ENCODE results near the gene C17orf67. TPM values are rescaled to one million over a fixed set of nuclear protein-coding genes. Genes with fewer than 3 reads are reported as not detected.
A peak's percentile ranks its signal among the peaks of the same experiment; 100 is the strongest.

The C17orf67 gene
- polyA plus RNA-seq, 2 of the 4 experiments (the other 2 are of a cell fraction), result 1.8 to 2.6 TPM

DNA sequence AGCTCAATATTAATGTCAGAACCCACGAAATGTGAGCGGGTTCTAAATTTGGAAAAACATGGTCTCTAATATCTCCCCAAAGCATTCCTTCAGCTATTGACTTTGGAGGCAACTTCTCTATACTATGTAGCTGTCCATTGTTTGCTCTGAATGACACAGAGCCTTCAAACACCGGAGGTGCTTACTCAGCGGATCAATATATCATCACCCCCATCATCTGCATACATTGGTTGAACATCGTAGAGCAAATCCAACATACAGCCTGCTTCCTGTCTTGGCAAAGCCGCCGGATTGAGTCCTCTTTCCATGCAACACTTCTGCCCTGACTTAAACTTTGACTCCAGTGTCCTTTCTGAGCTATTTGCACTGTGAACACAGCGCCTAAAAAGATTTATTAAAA, 61.3 kb downstream of the C17orf67 start:
- ATAC-seq (no peak), FAIRE-seq (no peak), DNase-seq (ENCODE audit: low read depth in 1 of 2, low spot score in 1 of 2) (no peak)
- Histone ChIP-seq H3K4me1 (no peaks in the 10 kb centered on the region), H3K27ac (no peak overlapping the region), H3K4me2 (no peak overlapping the region), H3K4me3 (no peak overlapping the region), H3K9me3 (no peaks in the 10 kb centered on the region)
- ChIA-PET POLR2A (no interaction called here), CTCF (interaction anchor here (1.8 to 3.5 kb wide), 4 partner anchors 8 to 180 kb away, joined by 6 to 40 read pairs (median 11); partner anchors contain the start of gene NOG)
- TF ChIP-seq RCOR1 (IDR thresholded peaks at IDR 0.05; ENCODE audit: low read depth, low read length) (no peak), RARB (CRISPR knock-in tag; IDR thresholded peaks at IDR 0.05) (no peak), MAZ (IDR thresholded peaks at IDR 0.05; ENCODE audit: borderline replicate concordance, low read depth, low read length) (no peak), MYC (IDR thresholded peaks at IDR 0.05; ENCODE audit: borderline replicate concordance, low read length) (no peak), JUNB (IDR thresholded peaks at IDR 0.05) (no peak), MAFK (IDR thresholded peaks at IDR 0.05; ENCODE audit: partially characterized antibody) (peak; percentile 14), EHF (CRISPR knock-in tag; IDR thresholded peaks at IDR 0.05) (no peak), ZSCAN20 (CRISPR knock-in tag; IDR thresholded peaks at IDR 0.05) (no peak)
- TF ChIP-seq, protein P1, sequence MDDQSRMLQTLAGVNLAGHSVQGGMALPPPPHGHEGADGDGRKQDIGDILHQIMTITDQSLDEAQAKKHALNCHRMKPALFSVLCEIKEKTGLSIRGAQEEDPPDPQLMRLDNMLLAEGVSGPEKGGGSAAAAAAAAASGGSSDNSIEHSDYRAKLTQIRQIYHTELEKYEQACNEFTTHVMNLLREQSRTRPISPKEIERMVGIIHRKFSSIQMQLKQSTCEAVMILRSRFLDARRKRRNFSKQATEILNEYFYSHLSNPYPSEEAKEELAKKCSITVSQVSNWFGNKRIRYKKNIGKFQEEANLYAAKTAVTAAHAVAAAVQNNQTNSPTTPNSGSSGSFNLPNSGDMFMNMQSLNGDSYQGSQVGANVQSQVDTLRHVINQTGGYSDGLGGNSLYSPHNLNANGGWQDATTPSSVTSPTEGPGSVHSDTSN (IDR thresholded peaks at IDR 0.05), result no peak
- 41% methylated on average over 8 of the region's 8 CpGs for WGBS (ENCODE audit: missing lambda C conversion rate)

DNA sequence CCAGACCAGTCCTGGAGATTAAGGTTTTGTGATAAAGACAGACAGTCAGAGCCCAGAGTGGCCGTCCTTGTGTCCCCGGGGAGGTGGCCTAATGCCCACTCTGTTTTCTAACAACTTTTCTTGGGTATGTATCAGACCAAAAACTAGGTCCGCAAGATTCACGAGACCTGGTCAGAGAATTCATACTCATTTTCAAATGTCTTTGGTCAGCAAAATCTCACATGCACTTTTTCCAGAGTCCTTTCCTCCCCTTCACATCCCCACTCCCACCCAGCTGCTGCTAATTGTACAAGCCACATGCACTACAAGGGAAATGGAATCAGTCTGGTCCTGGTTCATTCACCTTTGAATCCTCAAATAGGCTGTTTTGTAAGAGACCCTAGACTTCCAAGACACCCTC, 61.7 kb downstream of the C17orf67 start:
- 59% methylated on average over 4 of the region's 4 CpGs for WGBS (ENCODE audit: missing lambda C conversion rate)
- no peak for ATAC-seq
- TF ChIP-seq MAFK (IDR thresholded peaks at IDR 0.05; ENCODE audit: partially characterized antibody) (peak; percentile 56), RFX5 (IDR thresholded peaks at IDR 0.05) (no peak), POLR2A (IDR thresholded peaks at IDR 0.05; ENCODE audit: low read length) (no peak), HOXB5 (CRISPR knock-in tag; IDR thresholded peaks at IDR 0.05) (no peak)
- no peaks in the 10 kb centered on the region for H3K4me1 ChIP-seq
- H3K4me2 ChIP-seq, result no peak overlapping the region
- no peak overlapping the region for H3K27ac ChIP-seq
- POLR2A ChIA-PET, result no interaction called here
- no peak overlapping the region for H3K4me3 ChIP-seq
- no peak for FAIRE-seq
- H3K9me3 ChIP-seq, result no peaks in the 10 kb centered on the region
- CTCF ChIA-PET, result interaction anchor here (1.8 to 3.5 kb wide), 4 partner anchors 9 to 179 kb away, joined by 6 to 40 read pairs (median 11); partner anchors contain the start of gene NOG
- DNase-seq (ENCODE audit: low read depth in 1 of 2, low spot score in 1 of 2), result no peak

DNA sequence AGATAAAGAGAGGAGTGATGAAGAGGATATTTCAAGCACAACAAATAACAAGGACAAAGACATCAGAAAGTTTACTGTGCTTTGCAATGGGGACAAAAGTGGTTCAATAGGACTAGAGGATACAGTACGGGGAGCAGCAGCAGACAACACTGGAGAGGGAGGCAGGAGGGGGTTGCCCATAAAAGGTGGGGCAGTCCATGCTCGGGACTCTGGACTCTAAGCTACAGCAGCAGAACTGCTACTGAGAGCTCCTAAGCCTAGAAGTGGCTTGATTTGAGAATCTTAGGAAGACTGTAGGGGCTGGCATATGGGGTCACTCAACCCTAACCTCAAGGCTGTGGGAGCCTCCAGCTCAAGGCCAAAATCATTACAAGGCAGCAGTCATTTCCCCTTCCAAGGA, 62.2 kb downstream of the C17orf67 start:
- Histone ChIP-seq H3K9me3 (no peaks in the 10 kb centered on the region), H3K27ac (no peak overlapping the region), H3K4me3 (no peak overlapping the region), H3K4me1 (no peaks in the 10 kb centered on the region), H3K4me2 (no peak overlapping the region)
- 25% methylated on average over 2 of the region's 2 CpGs for WGBS (ENCODE audit: missing lambda C conversion rate)
- TF ChIP-seq PHF8 (IDR thresholded peaks at IDR 0.05; ENCODE audit: borderline replicate concordance, low read depth) (no peak), CBX8 (IDR thresholded peaks at IDR 0.05) (no peak), JUNB (IDR thresholded peaks at IDR 0.05) (no peak), MAZ (IDR thresholded peaks at IDR 0.05; ENCODE audit: borderline replicate concordance, low read depth, low read length) (no peak), HEYL (CRISPR knock-in tag; IDR thresholded peaks at IDR 0.05) (no peak), RAD21 (conservative IDR thresholded peaks at IDR 0.05 in 1 of 2, IDR thresholded peaks at IDR 0.05 in 1 of 2) (no peak), ZSCAN20 (CRISPR knock-in tag; IDR thresholded peaks at IDR 0.05) (no peak), MYC (IDR thresholded peaks at IDR 0.05; ENCODE audit: borderline replicate concordance, low read length) (no peak), HOXB13 (CRISPR knock-in tag; IDR thresholded peaks at IDR 0.05; ENCODE audit: low read depth) (no peak)
- TF ChIP-seq, protein P2, sequence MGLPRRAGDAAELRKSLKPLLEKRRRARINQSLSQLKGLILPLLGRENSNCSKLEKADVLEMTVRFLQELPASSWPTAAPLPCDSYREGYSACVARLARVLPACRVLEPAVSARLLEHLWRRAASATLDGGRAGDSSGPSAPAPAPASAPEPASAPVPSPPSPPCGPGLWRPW (IDR thresholded peaks at IDR 0.05), result no peak
- TF ChIP-seq, protein P3, sequence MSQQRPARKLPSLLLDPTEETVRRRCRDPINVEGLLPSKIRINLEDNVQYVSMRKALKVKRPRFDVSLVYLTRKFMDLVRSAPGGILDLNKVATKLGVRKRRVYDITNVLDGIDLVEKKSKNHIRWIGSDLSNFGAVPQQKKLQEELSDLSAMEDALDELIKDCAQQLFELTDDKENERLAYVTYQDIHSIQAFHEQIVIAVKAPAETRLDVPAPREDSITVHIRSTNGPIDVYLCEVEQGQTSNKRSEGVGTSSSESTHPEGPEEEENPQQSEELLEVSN (IDR thresholded peaks at IDR 0.05; ENCODE audit: borderline replicate concordance, low read depth), result no peak
- DNase-seq (ENCODE audit: low read depth in 1 of 2, low spot score in 1 of 2), result no peak
- POLR2A ChIA-PET, result no interaction called here
- CTCF ChIA-PET, result interaction anchor here (0.6 to 3.5 kb wide), 5 partner anchors 9 to 189 kb away, joined by 3 to 40 read pairs (median 9); partner anchors contain the start of genes COIL and NOG
- ATAC-seq, result no peak; a peak in 1 of 6 replicates
- FAIRE-seq, result no peak

DNA sequence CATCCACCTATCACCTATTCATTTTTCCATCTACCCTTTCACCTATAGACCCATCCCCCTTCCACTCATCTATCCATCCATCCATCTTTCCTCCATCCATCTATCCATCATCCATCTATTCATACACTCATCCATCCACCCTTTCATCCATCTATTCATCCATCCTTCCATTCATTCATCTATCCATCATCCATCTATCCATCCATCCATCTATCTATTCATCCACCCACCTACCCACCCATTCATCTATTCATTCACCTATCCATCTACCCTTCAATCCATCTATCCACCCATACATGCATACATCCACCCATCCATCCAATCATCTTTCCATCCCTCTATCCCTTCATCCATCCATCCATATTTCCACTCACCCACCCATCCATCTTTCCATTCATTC, 63.3 kb downstream of the C17orf67 start:
- TF ChIP-seq ZC3H11A (IDR thresholded peaks at IDR 0.05) (no peak), SREBF2 (IDR thresholded peaks at IDR 0.05) (no peak), FOXS1 (CRISPR knock-in tag; IDR thresholded peaks at IDR 0.05) (no peak), NR3C1 (IDR thresholded peaks at IDR 0.05) (no peak), RAD21 (conservative IDR thresholded peaks at IDR 0.05 in 1 of 2, IDR thresholded peaks at IDR 0.05 in 1 of 2) (no peak), ZSCAN20 (CRISPR knock-in tag; IDR thresholded peaks at IDR 0.05) (no peak)
- TF ChIP-seq, protein P4, sequence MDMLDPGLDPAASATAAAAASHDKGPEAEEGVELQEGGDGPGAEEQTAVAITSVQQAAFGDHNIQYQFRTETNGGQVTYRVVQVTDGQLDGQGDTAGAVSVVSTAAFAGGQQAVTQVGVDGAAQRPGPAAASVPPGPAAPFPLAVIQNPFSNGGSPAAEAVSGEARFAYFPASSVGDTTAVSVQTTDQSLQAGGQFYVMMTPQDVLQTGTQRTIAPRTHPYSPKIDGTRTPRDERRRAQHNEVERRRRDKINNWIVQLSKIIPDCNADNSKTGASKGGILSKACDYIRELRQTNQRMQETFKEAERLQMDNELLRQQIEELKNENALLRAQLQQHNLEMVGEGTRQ (IDR thresholded peaks at IDR 0.05), result no peak
- no peak for DNase-seq (ENCODE audit: low read depth in 1 of 2, low spot score in 1 of 2)
- Histone ChIP-seq H3K9me3 (no peaks in the 10 kb centered on the region), H3K4me2 (no peak overlapping the region), H3K27ac (no peak overlapping the region), H3K4me3 (no peak overlapping the region), H3K4me1 (no peaks in the 10 kb centered on the region)
- FAIRE-seq, result no peak
- ChIA-PET CTCF (interaction anchor here (0.9 to 3.5 kb wide), 3 partner anchors 10 to 1243 kb away, joined by 3 to 40 read pairs (median 13); partner anchors contain the start of gene NOG), POLR2A (no interaction called here)
- ATAC-seq, result no peak

Data from A549 (cell line).